GM19193 (cell line): ENCODE data around the gene YPEL2.

Experiments
- POLR2A ChIP-seq: IDR thresholded peaks from 4 replicates; pipeline ENCODE4 v1.6.1; 2011; ENCODE audit not compliant: insufficient read depth, insufficient read length; ENCODE audit errors: extremely low read depth

YPEL2 gene

DNA sequence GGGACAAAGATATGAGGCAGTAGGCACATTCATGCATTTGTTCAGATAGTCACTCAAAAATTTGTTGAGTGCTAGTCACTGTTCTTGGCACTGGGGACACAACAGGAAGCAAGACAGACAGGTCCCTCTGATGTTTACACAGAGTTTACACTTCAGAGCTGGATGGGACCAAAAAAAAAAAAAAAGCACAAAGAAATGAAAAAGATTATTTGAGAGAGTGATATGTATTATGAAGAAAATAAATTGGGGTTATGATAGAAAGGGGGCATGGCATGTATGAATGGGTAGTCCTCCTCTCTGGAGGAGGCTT is 3.5 kb upstream of the YPEL2 start:
- no peak for TF ChIP-seq POLR2A

DNA sequence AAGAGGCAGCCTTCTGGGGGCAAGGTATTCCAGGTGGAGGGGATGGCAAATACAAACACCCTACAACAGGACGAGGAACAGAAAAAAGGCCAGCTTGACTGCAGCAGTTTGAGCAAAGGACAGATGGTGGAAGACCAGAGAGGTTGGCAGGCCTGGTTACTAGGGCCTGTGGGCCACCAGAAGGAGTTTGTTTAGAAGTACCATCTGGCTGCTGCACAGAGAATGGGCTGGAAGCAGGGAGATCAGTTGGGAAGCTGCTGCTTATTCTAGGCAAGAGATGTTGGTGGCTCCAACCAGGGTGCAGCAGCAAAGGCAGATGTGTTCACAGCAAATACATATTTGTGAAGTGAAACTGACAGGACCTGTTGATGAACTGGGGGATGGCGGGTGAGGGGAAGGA is 2.9 kb upstream of the YPEL2 start:
- no peak for TF ChIP-seq POLR2A

DNA sequence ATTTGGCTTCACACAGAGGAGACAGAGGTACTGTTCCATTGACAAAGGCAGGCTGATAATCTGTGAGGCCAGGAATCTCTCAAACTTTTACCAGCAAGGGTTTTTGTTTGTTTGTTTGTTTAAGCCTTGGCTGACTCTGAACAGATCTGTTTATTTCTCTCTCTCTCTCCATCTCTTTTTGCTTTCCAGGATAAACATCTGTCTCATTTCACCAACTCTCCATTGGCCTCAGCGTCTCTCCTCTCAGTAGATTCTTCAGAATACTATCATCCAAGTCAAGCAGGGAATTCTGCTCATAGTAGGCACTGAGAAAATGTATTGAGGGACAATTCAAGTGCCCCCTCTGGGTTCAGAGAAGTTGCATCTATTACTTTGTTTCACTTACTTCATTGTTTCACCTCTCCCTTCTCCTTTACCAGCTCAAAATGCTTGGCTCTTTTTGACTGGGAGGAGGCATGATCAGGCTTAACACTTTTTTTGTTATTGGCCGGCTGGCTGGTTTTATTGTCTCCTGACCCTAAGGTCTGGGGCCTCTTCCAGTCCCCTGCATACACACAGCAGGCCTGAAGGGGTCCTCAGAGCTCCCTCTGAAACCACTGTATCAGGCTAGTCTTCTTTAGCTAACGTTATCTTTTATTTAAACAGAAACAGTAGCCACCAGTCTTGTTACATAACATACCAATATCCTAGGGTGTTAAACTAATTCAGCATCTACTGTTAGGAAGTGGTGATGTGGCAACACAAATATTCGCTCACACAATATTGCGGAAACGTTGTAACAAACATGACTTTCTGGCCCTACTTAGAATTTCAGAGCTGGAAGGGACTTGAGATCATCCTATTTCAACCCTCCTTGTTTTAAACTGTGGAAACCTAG is 2.0 kb upstream of the YPEL2 start:
- no peak for TF ChIP-seq POLR2A

DNA sequence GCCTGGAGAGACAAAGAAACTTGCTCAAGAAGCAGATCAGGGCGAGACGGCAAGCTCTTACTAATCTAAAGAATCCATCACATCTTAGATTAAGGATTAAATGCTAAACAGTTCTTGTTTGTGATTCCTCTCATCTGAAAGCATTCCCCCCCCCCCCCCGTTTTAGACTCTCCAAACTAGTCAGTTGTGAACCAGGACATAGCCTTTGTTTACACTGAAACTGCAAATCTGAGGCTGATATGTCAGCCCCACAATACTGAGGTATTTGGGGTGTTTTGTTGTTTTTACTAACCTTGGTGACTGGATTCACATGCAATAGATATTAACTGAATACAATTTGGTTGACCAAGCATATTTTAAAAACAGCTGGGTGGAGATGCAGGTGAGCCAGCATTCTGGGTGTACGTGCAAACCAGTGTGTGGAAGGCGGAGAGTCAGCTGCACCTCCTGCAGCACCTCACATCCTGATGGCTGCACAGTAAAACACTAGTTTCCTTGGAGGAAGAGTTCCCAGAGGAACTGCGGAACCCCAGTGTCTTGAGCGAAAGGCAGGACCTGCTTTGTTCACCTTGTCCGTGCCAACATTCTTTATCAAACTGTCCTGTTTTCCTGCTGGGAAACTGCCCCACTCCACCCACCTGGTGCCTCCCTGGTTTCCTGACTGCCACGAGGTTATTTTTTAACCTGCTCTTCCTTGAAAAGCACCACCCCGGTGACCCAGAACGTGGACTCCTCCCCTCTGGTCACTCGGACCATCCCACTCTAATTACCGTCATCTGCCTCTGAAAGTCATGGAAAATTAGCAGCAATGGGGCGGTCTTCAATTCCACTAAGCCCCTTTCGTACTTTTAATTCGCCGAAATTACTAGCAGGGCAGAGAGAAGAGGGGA is 1.2 kb upstream of the YPEL2 start:
- TF ChIP-seq POLR2A = no peak

DNA sequence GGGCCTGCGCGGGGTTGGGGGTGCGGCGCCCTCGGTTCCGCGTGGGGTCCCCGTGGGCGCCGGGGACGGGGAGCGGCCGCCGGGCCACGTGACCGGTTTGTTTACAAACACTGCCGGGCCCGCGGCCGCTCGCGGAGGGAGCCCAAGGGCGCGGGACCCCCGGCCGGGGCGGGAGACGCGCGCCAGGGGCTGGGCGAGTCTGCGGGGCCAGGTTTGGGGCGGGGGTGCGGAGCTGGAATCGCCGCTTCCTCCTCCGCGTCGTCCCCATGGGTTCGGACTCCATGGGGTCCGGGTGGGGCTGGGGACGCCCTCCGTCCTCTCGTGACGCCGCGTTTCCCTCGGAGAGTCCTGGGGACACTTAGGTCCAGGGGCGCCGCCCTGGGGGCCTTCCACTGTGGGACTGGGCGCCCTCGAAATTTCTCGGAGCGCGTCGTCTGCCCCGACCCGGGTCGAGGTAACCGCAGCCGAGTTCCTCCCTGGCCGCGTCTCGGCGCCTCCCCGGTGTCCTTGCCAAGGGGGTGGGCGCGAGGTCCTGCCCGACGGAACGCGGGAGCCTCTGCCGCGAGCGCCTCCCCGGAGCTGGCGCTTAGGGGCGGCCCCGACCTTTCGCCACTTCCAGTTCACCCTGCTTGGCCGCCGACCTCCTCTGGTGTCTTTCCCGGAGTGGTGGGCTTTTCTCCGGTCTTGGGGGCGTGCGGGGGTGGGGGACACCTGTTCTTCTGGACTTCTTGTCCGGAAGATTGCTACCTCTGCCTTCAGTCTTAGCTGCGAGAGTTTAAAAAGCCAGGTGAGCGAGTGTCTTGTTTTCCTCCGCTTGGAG is 684 bp downstream of the YPEL2 start:
- TF ChIP-seq POLR2A = no peak

DNA sequence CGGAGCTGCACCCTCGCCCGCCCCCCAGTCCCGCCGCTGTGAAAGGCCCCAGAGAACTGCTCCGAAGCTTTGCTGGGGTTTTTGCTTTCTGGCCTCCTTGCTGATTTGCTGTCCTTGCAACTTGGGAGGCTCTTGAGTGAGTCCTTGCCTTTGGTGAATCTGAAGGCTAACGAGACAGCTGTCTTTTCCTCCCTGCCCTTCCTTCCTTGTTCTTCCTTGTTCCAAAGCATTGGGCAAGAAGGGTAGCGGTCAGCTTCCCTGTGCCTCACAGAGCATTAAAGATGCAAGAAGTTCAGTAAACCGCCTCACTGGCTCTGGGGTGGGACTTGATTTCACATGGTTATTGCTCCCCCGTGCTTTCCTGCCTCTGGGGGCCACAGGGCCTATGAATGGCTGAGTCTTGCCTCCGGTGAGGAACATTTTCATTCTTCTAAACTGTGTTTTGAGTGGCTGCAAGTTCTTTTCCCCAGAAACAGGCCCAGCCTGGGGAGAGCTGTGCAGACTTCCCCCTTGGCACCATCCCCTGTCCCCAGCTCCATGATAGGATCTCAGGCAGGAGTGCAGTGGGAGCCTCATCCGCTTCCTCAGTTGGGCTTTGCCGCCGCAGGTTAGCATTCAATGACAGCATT is 1.4 kb downstream of the YPEL2 start:
- no peak for TF ChIP-seq POLR2A

DNA sequence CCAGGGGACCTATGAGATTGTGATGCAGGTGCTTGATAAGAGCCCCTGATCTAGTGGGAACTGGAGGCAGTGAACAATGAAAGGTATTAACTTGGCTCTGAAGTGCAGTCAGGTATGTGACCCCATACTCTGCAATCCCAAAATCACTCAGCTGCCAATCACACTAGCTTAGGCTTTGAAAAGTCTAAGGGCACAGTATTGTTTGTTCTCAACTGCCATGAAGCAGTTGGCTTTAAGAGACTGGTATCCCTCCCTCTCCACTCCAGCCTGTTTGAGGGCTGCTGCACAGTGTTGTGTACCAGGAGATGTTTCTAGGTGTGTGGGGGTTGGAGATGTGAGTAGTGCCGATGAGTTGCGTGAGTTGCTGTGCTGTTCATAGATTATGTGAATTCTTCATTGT is 2.4 kb downstream of the YPEL2 start:
- no peak for TF ChIP-seq POLR2A

DNA sequence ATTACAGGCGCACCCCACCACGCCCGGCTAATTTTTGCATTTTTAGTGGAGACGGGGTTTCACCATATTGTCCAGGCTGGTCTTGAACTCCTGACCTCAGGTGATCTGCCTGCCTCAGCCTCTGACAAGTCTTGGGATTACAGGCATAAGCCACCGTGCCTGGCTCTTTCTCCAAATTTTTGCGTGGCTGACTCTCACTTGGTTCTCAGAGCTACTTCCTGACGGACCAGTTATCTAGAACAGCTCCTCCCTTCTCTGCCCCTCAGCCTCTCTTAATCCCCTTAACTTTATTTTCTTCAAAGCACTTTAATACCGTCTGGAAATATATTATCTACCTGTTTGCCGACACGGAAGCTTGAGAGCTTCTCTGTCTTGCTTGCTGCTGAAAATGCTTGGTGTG is 4.2 kb downstream of the YPEL2 start:
- TF ChIP-seq POLR2A = no peak

DNA sequence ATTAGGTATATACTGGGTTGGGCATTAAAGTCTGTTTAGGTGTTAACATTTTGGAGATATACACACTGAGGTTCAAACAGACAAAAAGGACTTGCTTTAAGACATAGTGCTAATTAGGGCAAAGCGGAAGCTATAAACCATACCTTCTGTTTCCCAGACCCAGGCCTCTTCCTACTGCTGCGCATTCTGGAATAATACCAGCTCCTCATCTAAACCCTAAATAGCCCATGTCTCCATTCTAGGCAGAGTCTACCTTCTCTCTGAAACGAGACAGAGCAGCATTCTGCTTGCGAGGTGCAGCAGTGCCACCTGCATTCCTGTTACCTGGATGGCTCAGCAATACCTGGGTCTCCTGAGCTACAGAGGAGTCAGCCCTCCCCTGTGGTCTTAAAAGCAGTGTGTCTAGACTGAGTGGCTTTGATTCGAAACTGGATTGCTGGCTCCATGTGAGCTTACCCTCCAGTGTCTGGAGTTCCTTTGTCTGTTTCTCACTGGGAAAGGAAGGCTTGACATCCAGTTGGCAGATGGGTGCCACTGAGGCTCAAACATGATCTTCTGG is 6.4 kb downstream of the YPEL2 start:
- TF ChIP-seq POLR2A = no peak

DNA sequence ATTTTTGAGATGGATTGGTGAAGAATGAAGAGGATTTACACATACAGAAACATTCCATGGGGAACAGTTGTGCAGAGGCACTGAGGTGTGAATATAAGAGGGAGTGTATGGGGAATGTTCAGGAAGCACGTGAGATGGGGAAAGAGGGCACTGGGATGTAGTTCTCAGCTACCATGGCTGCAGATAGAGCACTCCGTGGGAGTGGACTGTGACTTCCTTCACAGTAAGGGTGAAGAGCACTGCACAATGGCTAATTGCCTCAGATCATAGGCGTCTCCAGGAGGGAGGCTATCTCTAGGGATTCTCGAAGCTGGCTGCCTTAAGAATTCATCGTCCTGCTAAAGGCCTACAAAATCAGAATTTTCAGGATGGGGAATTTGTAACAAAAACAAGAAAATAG is 7.0 kb downstream of the YPEL2 start:
- TF ChIP-seq POLR2A = no peak

DNA sequence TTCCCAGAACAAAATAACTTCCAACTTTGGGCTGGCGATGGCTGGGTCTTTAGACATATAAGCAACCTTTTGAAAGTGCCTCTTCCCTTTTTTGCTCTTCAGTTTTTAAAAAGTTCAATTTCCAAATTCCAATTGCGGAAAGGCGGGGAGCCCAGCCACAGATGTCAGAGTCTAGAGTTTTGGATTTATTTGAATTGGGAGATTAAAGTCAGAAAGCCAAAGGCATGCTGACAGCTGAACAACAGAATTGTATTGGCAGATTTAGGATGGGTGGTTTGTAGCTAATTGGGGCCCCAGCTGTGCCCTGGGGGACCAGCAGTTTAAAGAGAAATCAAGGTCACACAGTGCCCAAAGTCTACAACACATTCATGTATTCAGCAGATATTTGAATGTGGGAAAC is 10.5 kb downstream of the YPEL2 start:
- TF ChIP-seq POLR2A = no peak

DNA sequence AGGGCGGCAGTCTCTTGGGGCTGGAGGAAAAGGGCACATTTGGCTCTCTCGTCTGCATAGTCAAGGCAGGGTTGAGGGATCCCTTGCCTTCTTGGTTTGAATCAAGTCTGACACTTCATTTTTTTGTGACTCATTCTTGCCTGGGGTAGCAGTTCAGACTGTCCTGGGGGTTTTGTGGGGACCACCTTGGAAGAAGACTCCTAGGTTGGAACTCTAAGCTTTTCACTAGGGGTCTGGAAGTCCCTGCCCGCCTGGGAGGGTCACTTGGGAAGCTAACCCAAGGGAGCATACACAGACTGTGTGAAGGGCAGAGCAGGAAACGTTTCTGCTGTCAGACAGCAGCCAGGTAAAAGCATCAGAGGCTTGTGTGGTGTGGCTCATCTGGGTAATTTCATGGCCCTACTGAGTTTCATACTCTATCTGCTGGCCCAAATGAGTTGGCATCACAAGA is 11.3 kb downstream of the YPEL2 start:
- no peak for TF ChIP-seq POLR2A

DNA sequence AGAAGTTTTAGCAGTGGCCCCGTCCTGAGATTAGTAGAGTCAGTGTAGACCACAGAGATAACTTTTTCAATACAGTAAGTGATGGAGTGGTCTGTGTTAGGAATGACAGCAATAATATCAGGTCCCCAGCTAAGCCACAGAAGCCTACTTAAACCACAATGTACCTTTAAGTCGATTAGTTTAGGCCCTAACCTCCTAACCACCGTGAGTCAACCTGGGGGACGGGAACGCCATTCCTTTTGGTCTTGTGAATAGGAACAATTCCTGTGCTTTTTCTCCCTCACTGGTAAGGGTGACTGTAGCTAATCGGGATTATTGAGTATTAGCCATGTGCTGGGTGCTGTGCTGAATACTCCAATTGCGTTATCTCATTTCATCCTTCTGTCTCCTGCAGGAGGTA is 14.0 kb downstream of the YPEL2 start:
- no peak for TF ChIP-seq POLR2A

DNA sequence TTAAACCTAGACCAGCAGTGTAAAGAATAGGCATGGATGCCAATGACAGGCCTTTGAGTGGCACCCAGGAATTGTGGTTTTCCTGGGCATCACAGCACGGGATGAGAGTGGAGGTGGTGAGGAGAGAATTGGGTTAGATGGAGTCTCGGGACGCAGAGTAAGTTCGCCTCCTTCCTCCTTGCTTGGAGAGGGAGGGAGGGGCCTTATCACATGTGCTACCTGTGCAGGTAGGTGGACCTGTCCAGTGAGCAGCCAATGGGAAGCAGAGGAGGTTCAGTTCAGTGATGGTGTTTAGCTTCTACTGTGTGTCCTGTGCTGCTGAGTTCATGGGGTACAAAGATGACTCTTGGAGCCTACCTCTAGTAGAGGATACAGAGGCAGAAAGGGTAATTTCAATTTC is 14.9 kb downstream of the YPEL2 start:
- TF ChIP-seq POLR2A = no peak
